Measurements from ENCODE around the gene MAFF.

- no peak for TF ChIP-seq POLR2A (IDR thresholded peaks at IDR 0.05; ENCODE audit: low read length)
- no peak for TF ChIP-seq GATA1 (IDR thresholded peaks at IDR 0.05; ENCODE audit: low read depth, low read length)
Measured at GRCh38 chr22:38165922-38166593, 35.7 kb upstream of the MAFF start.
